Suprapubic skin (tissue), 4 donors: ENCODE results near the gene FOXC1. TPM values are rescaled to one million over a fixed set of nuclear protein-coding genes. Genes with fewer than 3 reads are reported as not detected.

Experiments
- DNase-seq, 2 donors: peaks; one replicate each; pipeline ENCODE4 v3.0.0-alpha.2; 2019; ENCODE audit warnings: low spot score in 2 of 2
- H3K27ac ChIP-seq: fragments of 200-600 bp; sonication (generic); one replicate; pipeline ENCODE4 v1.5.1; 2019
- H3K27me3 ChIP-seq: fragments of 200-600 bp; sonication (generic); one replicate; pipeline ENCODE4 v1.5.1; 2019
- H3K36me3 ChIP-seq: fragments of 200-600 bp; sonication (generic); one replicate; pipeline ENCODE4 v1.5.1; 2019
- H3K4me1 ChIP-seq: fragments of 200-600 bp; sonication (generic); one replicate; pipeline ENCODE4 v1.5.1; 2019
- H3K4me3 ChIP-seq: fragments of 200-600 bp; sonication (generic); one replicate; pipeline ENCODE4 v1.5.1; 2019; ENCODE audit warnings: mild to moderate bottlenecking
- H3K9me3 ChIP-seq: fragments of 200-600 bp; sonication (generic); one replicate; pipeline ENCODE4 v1.5.1; 2019
- CTCF ChIP-seq, 2 donors: fragments of 200-600 bp in 1 of 2; fragments of 450-650 bp in 1 of 2; sonication (generic) in 1 of 2; IDR thresholded peaks; one replicate each; pipeline ENCODE4 v1.5.1; 2016 to 2019; ENCODE audit warnings: antibody characterized with exemption in 2 of 2, mild to moderate bottlenecking in 1 of 2, moderate library complexity in 1 of 2
- EP300 ChIP-seq: sonication (generic); formaldehyde crosslinking; IDR thresholded peaks from one replicate; pipeline ENCODE4 v1.6.1; 2017; ENCODE audit warnings: antibody characterized with exemption
- POLR2A ChIP-seq, 2 donors: fragments of 450-650 bp; IDR thresholded peaks; one replicate each; pipeline ENCODE4 v1.6.1; 2017; ENCODE audit warnings: antibody characterized with exemption in 2 of 2, mild to moderate bottlenecking in 2 of 2, moderate library complexity in 2 of 2
- POLR2AphosphoS5 ChIP-seq, 3 donors: sonication (generic); formaldehyde crosslinking; IDR thresholded peaks; one replicate each; pipeline ENCODE4 v1.6.1; 2017; ENCODE audit warnings: antibody characterized with exemption in 3 of 3
- WGBS: methylation state at CpG from one replicate; pipeline ENCODE4 v1.1.5; 2018; 5-methylcytosine and 5-hydroxymethylcytosine counted together
- total RNA-seq, 4 donors: library from RNA; depleted of rRNA; stranded (reverse); fragments of >200 nt; gene quantifications; one replicate each; pipeline ENCODE4 v1.1.0, GENCODE V29; 2016

Gene FOXC1
- total RNA-seq, 4 donors from 2014 or later, result 14.5 to 35.8 (median 21.4) TPM

GRCh38 chr6:1625794-1626435 lies 16.2 kb downstream of the FOXC1 start:
- Histone ChIP-seq H3K4me3 (peak overlapping the region; percentile 73), H3K36me3 (no peaks in the 10 kb centered on the region), H3K4me1 (peaks cover 21% of the 10 kb centered on the region), H3K9me3 (no peaks in the 10 kb centered on the region), H3K27me3 (peaks cover 64% of the 10 kb centered on the region), H3K27ac (no peak overlapping the region)
- DNase-seq, result peak in 1 of 2 donors; percentile 28
- WGBS, result 79% methylated on average over 18 of the region's 18 CpGs
- TF ChIP-seq EP300 (no peak), POLR2AphosphoS5 (IDR thresholded peaks at IDR 0.05) (no peak), POLR2A (IDR thresholded peaks at IDR 0.05) (no peak), CTCF (IDR thresholded peaks at IDR 0.05) (no peak)

GRCh38 chr6:1626481-1626880 lies 16.8 kb downstream of the FOXC1 start:
- Histone ChIP-seq H3K36me3 (no peaks in the 10 kb centered on the region), H3K4me1 (peaks cover 21% of the 10 kb centered on the region), H3K27me3 (peaks cover 58% of the 10 kb centered on the region), H3K27ac (no peak overlapping the region), H3K9me3 (no peaks in the 10 kb centered on the region), H3K4me3 (no peak overlapping the region)
- 72% methylated on average over 4 of the region's 4 CpGs for WGBS
- DNase-seq, result no peak
- no peak for TF ChIP-seq POLR2A (IDR thresholded peaks at IDR 0.05)
- TF ChIP-seq CTCF (IDR thresholded peaks at IDR 0.05), result no peak
- no peak for TF ChIP-seq EP300
- TF ChIP-seq POLR2AphosphoS5 (IDR thresholded peaks at IDR 0.05), result no peak

- DNase-seq, result no peak
- Histone ChIP-seq H3K36me3 (no peaks in the 10 kb centered on the region), H3K9me3 (no peaks in the 10 kb centered on the region), H3K27me3 (peaks cover 57% of the 10 kb centered on the region), H3K4me1 (peaks cover 21% of the 10 kb centered on the region), H3K4me3 (no peak overlapping the region), H3K27ac (no peak overlapping the region)
- TF ChIP-seq CTCF (IDR thresholded peaks at IDR 0.05) (no peak), POLR2A (IDR thresholded peaks at IDR 0.05) (no peak), POLR2AphosphoS5 (IDR thresholded peaks at IDR 0.05) (no peak), EP300 (no peak)
- WGBS, result 83% methylated on average over 10 of the region's 10 CpGs
Observed at GRCh38 chr6:1627827-1628560, 18.3 kb downstream of the FOXC1 start.

GRCh38 chr6:1629316-1629715 lies 19.6 kb downstream of the FOXC1 start:
- 97% methylated on average over 11 of the region's 14 CpGs for WGBS
- TF ChIP-seq EP300, result no peak
- TF ChIP-seq CTCF (IDR thresholded peaks at IDR 0.05), result no peak
- TF ChIP-seq POLR2A (IDR thresholded peaks at IDR 0.05), result no peak
- TF ChIP-seq POLR2AphosphoS5 (IDR thresholded peaks at IDR 0.05), result no peak
- Histone ChIP-seq H3K4me1 (peaks cover 16% of the 10 kb centered on the region), H3K9me3 (no peaks in the 10 kb centered on the region), H3K27me3 (peaks cover 46% of the 10 kb centered on the region), H3K27ac (no peak overlapping the region), H3K4me3 (no peak overlapping the region), H3K36me3 (no peaks in the 10 kb centered on the region)
- peak in 1 of 2 donors; percentile 35 for DNase-seq

GRCh38 chr6:1630212-1630770 lies 20.6 kb downstream of the FOXC1 start:
- Histone ChIP-seq H3K27ac (no peak overlapping the region), H3K9me3 (no peaks in the 10 kb centered on the region), H3K36me3 (no peaks in the 10 kb centered on the region), H3K4me3 (no peak overlapping the region), H3K27me3 (peaks cover 37% of the 10 kb centered on the region), H3K4me1 (peaks cover 7% of the 10 kb centered on the region)
- DNase-seq, result peak in 1 of 2 donors; percentile 25
- 91% methylated on average over 10 of the region's 10 CpGs for WGBS
- TF ChIP-seq POLR2AphosphoS5 (IDR thresholded peaks at IDR 0.05) (no peak), POLR2A (IDR thresholded peaks at IDR 0.05) (no peak), CTCF (IDR thresholded peaks at IDR 0.05) (no peak), EP300 (no peak)
